Testis (tissue), 5 donors: ENCODE measurements around the gene KLRC3. TPM values are rescaled to one million over a fixed set of nuclear protein-coding genes. Genes with fewer than 3 reads are reported as not detected.
"Not testable (repeated sequence)": the region's sequence is repeated elsewhere in the genome, so short reads cannot be mapped to it uniquely, and the experiment has no call there.

Experiments used
- DNase-seq: peaks from one replicate; pipeline ENCODE4 v3.0.0-alpha.2; 2019
- H3K27ac ChIP-seq, 2 donors: fragments of 200-600 bp; sonication (generic); one replicate each; pipeline ENCODE4 v1.5.1; 2019
- H3K27me3 ChIP-seq: fragments of 200-600 bp; sonication (generic); one replicate; pipeline ENCODE4 v1.5.1; 2019
- H3K36me3 ChIP-seq: fragments of 200-600 bp; sonication (generic); one replicate; pipeline ENCODE4 v1.5.1; 2017; ENCODE audit warnings: low read depth; ENCODE audit errors: missing control alignments
- H3K4me1 ChIP-seq: fragments of 200-600 bp; sonication (generic); one replicate; pipeline ENCODE4 v1.5.1; 2019
- H3K4me3 ChIP-seq, 2 donors: fragments of 200-600 bp; sonication (generic); one replicate each; pipeline ENCODE4 v1.5.1; 2017 to 2019
- H3K9me3 ChIP-seq: fragments of 200-600 bp; sonication (generic); one replicate; pipeline ENCODE4 v1.5.1; 2017
- CTCF ChIP-seq, 3 experiments: fragments of 450-650 bp in 2 of 3; fragments of 200-600 bp in 1 of 3; sonication (generic) in 1 of 3; IDR thresholded peaks; one replicate each; pipeline ENCODE4 v1.5.1; 2016 to 2019; ENCODE audit warnings: antibody characterized with exemption in 3 of 3, mild to moderate bottlenecking in 2 of 3, moderate library complexity in 1 of 3
- POLR2A ChIP-seq: fragments of 450-650 bp; IDR thresholded peaks from one replicate; pipeline ENCODE4 v1.6.1; 2017; ENCODE audit warnings: antibody characterized with exemption, mild to moderate bottlenecking, moderate library complexity
- WGBS, 2 donors: methylation state at CpG; one replicate each; pipeline ENCODE4 v1.1.5; 2018; 5-methylcytosine and 5-hydroxymethylcytosine counted together
- intact Hi-C: fragments of 100-400 bp; cut with DNase I; formaldehyde crosslinking; loops from one replicate; pipeline ENCODE4 v1.15.1; 2023; ENCODE audit warnings: low total_unique reads
- long read RNA-seq, 2 donors: transcript quantifications; one replicate each; lab custom pipeline, GENCODE V29; 2026
- polyA plus RNA-seq: library from polyadenylated mRNA; stranded (reverse); fragments of 350-450 nt; fragmentation: Illumina TruSeq; extraction: RNeasy Lipid Tissue Mini Kit (QIAGEN cat#74804); gene quantifications from one replicate; pipeline ENCODE4 v1.2.3, GENCODE V29; 2014; ENCODE audit warnings: low read depth, low replicate concordance; ENCODE audit not compliant: insufficient read depth
- total RNA-seq, 2 donors: library from RNA; depleted of rRNA; stranded (reverse); fragments of >200 nt; gene quantifications; one replicate each; pipeline ENCODE4 v1.2.3, GENCODE V29; 2016

The KLRC3 gene
- total RNA-seq = 1 to 10 TPM in 1 of 2 donors, not detected in 1; 1.3 TPM
- not detected for polyA plus RNA-seq
- long read RNA-seq, donor 1 = 0 reads
- long read RNA-seq, donor 2 = 0 reads

GRCh38 chr12:10420334-10420733 is at the start of gene KLRC3:
KLRC3 (minus strand) TSS chr12:10420595; CDS start chr12:10420550, 45 bp downstream.
- H3K36me3 ChIP-seq, H3K9me3 ChIP-seq, H3K27ac ChIP-seq, DNase-seq, intact Hi-C loops, H3K4me3 ChIP-seq, H3K4me1 ChIP-seq, H3K27me3 ChIP-seq: not testable (repeated sequence)
- WGBS, 2 donors = 53 to 71% methylated on average over 1 of the region's 1 CpG

DNA sequence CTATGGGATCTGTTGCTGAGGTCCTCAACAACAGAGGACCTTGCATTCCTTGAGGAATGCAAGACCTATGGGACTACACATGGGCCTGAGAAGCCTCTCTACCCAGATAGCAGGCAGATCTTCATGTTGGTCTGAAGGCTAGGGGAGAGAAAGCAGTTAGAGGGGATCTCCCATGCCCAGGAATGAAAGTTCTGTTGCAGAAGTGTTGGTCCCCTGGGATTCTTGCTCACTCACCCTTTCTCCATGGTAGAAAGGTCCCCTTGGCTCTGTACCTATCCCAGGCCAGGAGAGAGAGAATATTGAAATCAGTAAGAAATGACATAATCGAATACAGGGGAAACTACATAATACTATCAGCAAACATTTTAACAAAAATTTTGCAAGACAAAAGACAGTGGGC is 49.3 kb upstream of the KLRC3 start:
- Histone ChIP-seq H3K27me3 (no peaks in the 10 kb centered on the region), H3K9me3 (no peaks in the 10 kb centered on the region), H3K4me3 (no peak overlapping the region), H3K27ac (no peak overlapping the region), H3K36me3 (no peaks in the 10 kb centered on the region), H3K4me1 (no peaks in the 10 kb centered on the region)
- 87 to 96% methylated on average over 1 of the region's 1 CpG for WGBS, 2 donors
- no peak for DNase-seq
- no peak for TF ChIP-seq POLR2A
- TF ChIP-seq CTCF (IDR thresholded peaks at IDR 0.05) = no peak
- intact Hi-C loops = no loop called here

GRCh38 chr12:10466311-10466710 is 45.9 kb upstream of the KLRC3 start:
- intact Hi-C loops = no loop called here
- Histone ChIP-seq H3K4me3 (no peak overlapping the region), H3K9me3 (no peaks in the 10 kb centered on the region), H3K27ac (no peak overlapping the region), H3K4me1 (no peaks in the 10 kb centered on the region), H3K27me3 (no peaks in the 10 kb centered on the region), H3K36me3 (no peaks in the 10 kb centered on the region)
- 93 to 100% methylated on average over 4 of the region's 4 CpGs for WGBS, 2 donors
- DNase-seq = no peak
- no peak for TF ChIP-seq POLR2A
- TF ChIP-seq CTCF (IDR thresholded peaks at IDR 0.05) = no peak

DNA sequence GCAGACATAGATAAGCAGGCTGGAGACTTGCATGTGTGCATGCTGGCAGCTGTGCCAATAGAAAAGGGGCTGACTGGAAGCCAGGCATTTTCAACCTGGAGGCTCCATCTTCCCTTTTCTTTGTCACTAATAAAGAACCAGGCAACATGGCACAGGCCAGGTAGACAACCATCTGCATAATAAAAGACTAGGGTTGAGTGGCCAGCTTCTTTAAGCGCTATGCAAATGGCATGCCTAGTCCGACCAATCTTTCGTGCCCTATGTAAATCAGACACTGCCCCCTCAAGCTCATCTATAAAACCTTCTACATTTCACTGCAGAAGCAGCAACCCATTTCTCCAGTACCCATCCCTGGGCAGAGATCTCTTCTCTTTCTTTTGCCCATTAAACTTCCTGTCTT is 37.4 kb upstream of the KLRC3 start:
- no peaks in the 10 kb centered on the region for H3K4me1 ChIP-seq
- no peaks in the 10 kb centered on the region for H3K9me3 ChIP-seq
- no peaks in the 10 kb centered on the region for H3K36me3 ChIP-seq
- no peak for TF ChIP-seq CTCF (IDR thresholded peaks at IDR 0.05)
- no peak for TF ChIP-seq POLR2A
- H3K4me3 ChIP-seq = no peak overlapping the region
- intact Hi-C loops = no loop called here
- no peak for DNase-seq
- H3K27me3 ChIP-seq = no peaks in the 10 kb centered on the region
- WGBS, 2 donors = 82 to 90% methylated on average over 3 of the region's 3 CpGs
- H3K27ac ChIP-seq = no peak overlapping the region

- no peaks in the 10 kb centered on the region for H3K4me1 ChIP-seq
- no peak overlapping the region for H3K4me3 ChIP-seq
- H3K27me3 ChIP-seq = no peaks in the 10 kb centered on the region
- no peak overlapping the region for H3K27ac ChIP-seq
- TF ChIP-seq POLR2A (no peak), CTCF (IDR thresholded peaks at IDR 0.05) (no peak)
- H3K36me3 ChIP-seq = no peaks in the 10 kb centered on the region
- 91 to 95% methylated on average over 2 of the region's 2 CpGs for WGBS, 2 donors
- no peak for DNase-seq
- H3K9me3 ChIP-seq = no peaks in the 10 kb centered on the region
- intact Hi-C loops = no loop called here
Measured at GRCh38 chr12:10456856-10457255, 36.5 kb upstream of the KLRC3 start.
